ENCODE results near the gene UBE2D3.
A peak's percentile ranks its signal among the peaks of the same experiment; 100 is the strongest.

UBE2D3 gene

DNA sequence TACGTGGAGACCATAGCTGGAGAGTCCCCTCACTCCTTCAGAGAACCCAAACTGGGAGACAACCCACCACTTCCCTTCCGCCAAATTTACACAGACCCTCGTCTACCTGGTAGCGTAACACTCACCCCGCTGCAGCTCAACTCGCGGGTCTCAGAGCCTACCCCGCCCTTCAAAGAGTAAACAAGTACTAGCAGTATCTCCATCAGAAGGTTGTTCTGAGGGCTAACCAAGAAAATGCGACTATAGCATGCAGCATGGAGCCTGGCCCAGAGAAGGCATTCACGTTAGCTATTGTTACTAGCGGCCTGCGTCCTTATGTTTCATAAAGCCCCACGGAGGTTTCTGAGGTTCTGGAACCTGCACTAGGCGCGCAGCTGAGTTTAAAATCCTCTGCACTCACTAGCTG is 66.1 kb downstream of the UBE2D3 start:
- in situ Hi-C loops (cut with MboI; ENCODE audit: low pct_unique_long_range_greater_than_20kb, low sequenced_read_pairs) = no loop called here
- DNase-seq = no peak

DNA sequence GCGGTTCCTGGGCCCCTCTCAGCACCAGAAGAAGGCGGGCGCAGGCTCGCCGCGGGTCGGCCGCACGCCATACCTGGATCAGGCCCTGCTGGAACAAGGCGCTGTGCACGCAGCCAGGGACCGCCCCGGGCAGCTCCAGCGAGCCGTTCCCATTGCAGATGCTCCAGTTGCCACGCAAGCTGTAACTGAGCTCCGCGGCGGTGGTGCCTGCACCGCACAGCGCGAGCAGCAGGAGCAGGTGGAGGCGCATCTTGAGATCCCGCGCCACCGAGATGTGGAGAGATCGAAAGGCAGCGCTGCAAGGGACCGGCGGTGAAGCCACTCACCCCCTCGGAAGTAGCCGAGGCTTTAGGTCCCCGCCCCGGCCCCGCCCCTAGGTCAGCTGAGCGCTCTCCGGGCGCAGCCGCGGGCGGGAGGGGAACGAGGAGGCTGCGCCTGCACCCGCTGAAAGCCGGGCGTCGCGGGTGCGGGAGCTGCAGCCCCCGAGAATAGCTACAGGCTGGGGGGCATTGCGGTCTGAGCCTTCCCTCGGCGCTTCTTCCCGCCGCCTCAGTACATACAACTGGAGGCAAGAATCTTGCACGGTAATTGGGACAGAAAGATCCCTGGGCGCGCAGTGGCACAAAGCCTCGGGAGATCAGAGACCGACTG is 66.6 kb downstream of the UBE2D3 start, which contains the start of gene MANBA:
Gene MANBA, minus strand, starts transcription at position 324 of the 651 bp plus-strand sequence. Its CDS starts 74 bp downstream, at position 250.
- peak; percentile 86 for DNase-seq
- in situ Hi-C loops (cut with MboI; ENCODE audit: low pct_unique_long_range_greater_than_20kb, low sequenced_read_pairs) = no loop called here

DNA sequence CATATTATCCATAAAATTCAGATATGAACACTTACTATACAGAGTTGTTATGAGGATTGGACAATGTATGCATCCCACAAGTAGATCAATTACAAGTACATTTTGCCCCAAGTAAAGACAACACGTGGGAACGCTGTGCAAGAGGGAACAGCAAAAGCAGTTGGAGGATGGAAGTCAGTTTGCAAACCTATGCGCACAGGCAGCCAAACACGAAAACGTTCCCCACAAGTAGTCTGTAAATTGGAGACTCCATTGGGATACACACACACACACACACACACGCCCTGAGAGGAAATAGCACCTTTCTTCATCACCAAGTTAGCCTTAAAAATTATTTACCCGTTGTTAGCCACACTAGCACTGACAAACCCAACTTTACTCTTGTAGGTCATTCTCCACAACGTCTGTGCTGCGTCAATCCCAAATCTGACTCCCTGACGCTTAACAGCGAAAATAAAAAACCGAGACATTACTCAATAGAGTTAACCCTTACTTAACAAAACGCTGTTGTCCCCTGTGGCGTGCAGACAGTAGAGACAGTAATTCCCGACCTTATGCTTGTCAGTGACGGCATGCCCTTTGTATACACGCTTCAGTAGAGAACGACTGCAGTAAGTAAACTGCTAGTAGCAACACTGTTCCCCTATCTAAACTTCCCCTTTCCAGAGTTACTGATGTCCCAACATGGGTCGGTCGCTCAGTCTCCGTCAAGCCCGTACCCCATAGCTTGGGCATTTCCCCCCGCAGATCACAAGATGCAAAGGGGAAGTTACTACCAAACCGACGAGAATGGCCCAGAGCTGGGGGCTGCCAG is 67.3 kb downstream of the UBE2D3 start:
- DNase-seq = peak; percentile 93
- in situ Hi-C loops (cut with MboI; ENCODE audit: low pct_unique_long_range_greater_than_20kb, low sequenced_read_pairs) = no loop called here

DNA sequence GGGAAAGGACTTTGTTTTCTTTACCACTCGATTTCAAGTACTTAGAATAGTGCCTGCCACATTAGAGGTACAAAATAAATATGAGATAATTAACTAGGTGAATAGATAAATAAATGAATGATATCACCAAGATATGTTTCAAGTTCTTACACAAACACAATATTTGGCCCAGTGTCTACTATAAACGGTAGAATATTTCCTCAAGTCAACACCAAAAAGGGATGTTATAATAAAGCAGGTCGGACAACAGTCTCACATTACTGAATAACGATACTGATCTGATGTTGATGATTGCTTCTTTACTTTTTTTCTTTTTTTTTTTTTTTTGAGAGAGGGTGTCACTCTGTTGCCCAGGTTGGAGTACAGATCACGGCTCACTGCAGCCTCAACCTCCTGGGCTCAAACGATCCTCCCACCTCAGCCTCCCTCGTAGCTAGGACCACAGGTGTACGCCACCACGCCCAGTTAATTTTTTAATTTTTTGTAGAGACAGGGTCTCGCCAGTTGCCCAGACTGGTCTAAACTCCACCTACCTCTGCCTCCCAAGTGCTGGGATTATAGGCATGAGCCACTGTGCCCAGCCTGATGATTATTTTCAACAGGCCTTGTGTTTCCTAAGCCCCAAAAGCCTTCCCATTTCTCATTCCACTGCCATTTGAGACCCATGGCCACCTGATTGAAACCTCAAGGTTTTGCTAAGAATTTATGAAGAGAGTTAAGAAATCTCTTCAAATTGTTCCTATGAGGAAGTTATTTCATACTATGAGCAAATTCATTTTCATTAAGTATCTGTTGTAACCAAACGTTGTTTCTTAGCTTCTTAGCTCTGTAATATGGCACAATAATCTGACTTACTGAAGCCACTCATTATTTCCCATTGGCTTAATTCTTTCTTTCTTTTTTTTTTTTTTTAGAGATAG is 68.8 kb downstream of the UBE2D3 start:
- DNase-seq = no peak
- in situ Hi-C loops (cut with MboI; ENCODE audit: low pct_unique_long_range_greater_than_20kb, low sequenced_read_pairs) = no loop called here

DNA sequence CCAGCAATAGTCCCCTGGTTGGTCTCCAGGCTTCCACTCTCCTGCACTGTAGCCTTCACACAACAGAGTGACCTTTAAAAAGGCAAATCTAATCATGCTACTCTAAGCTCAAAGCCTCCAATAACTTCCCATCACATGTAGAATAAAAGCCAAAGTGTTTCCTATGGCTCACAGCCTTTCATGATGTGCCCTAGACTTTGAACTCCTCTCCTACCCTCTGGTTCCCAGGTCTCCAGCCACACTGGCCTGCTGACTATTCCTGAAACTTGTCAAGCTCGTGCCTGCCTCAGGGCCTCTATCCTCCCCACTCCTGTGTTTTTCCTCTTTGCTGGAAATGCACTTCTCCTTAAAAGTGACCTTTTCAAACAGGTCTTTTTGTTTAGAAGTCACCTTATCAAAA is 69.7 kb downstream of the UBE2D3 start:
- no peak for DNase-seq
- in situ Hi-C loops (cut with MboI; ENCODE audit: low pct_unique_long_range_greater_than_20kb, low sequenced_read_pairs) = no loop called here

DNA sequence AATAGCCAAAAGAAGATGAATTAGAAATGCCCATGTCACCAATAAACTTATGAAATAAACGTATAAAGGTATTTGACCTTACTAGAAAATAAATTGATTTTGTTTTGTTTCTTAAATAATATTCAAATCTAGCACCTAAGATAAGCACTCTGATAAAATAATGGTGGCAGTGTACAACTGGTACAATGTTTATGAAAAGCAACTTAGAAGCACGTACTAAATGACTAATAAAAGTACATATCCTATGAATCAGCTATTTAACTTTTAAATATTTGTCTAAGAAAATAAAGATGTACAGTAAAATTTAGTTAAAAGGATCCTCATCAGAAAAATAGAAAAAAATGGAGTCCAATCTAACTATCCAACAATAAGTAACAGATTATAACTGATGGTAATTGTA is 73.3 kb downstream of the UBE2D3 start:
- no peak for DNase-seq
- in situ Hi-C loops (cut with MboI; ENCODE audit: low pct_unique_long_range_greater_than_20kb, low sequenced_read_pairs) = no loop called here

DNA sequence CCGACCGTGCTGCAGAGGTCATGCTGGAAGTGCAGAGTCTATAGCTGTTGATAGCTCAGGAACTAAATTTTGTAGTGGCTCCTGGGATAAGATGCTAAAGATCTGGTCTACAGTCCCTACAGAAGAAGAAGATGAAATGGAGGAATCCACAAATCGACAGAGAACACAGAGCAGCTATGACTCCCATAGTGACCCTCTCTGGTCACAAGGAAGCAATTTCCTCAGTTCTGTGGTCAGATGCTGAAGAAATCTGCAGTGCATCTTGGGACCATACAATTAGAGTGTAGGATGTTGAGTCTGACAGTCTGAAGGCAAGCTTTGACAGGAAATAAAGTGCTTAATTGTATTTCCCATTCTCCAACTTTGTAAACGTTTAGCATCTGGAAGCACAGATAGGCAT is 75.4 kb downstream of the UBE2D3 start:
- in situ Hi-C loops (cut with MboI; ENCODE audit: low pct_unique_long_range_greater_than_20kb, low sequenced_read_pairs) = no loop called here
- DNase-seq = no peak
